Sigmoid colon (tissue), 4 donors: ENCODE results near the gene HIBCH.

Experiments used
- EP300 ChIP-seq, 4 donors: sonication (generic); formaldehyde crosslinking; IDR thresholded peaks; one replicate each; pipeline ENCODE4 v1.6.1; 2017; ENCODE audit warnings: antibody characterized with exemption in 4 of 4
- POLR2A ChIP-seq, 2 donors: fragments of 450-650 bp; IDR thresholded peaks; one replicate each; pipeline ENCODE4 v1.6.1; 2016; ENCODE audit warnings: antibody characterized with exemption in 2 of 2, mild to moderate bottlenecking in 2 of 2, moderate library complexity in 2 of 2
- TF ChIP-seq, protein P1 (sequence below), 4 experiments: fragments of 450-650 bp in 3 of 4; fragments of 200-600 bp in 1 of 4; IDR thresholded peaks; one replicate each; pipeline ENCODE4 v1.5.1; 2016 to 2019; ENCODE audit warnings: antibody characterized with exemption in 4 of 4, mild to moderate bottlenecking in 3 of 4, moderate library complexity in 2 of 4

DNA sequence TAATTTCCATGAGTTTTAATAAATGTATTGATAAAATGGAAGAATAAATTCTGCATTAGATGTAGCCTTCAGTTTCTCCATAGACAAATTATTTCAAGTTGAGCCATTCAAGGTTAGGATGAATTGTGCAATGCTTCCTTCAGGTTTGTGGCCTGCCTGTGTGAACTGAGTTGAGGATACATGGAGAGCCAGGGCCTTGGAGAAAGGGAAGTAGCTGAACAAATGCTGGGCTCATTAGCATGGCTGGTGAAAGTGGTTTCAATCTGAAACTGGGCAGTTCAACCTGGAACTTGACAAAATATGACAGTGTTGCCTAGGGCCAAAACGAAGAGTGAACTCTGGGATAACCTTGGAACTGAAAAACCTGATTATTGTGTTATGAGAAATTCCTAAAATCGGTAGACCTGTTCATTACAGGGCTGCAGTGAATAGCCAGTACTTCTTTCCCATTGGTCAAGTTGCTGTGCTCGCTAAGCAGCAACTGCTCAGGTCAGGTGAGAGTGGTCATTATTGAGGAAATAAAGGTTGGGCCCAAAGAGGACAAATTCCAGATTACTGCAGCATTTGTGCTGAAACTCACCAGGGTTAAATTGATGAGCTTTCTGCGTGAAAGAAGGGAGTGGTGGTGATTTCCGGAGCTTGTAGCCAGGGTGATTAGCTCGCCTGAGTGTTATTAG is 36.5 kb upstream of the HIBCH start:
- TF ChIP-seq, protein P1, sequence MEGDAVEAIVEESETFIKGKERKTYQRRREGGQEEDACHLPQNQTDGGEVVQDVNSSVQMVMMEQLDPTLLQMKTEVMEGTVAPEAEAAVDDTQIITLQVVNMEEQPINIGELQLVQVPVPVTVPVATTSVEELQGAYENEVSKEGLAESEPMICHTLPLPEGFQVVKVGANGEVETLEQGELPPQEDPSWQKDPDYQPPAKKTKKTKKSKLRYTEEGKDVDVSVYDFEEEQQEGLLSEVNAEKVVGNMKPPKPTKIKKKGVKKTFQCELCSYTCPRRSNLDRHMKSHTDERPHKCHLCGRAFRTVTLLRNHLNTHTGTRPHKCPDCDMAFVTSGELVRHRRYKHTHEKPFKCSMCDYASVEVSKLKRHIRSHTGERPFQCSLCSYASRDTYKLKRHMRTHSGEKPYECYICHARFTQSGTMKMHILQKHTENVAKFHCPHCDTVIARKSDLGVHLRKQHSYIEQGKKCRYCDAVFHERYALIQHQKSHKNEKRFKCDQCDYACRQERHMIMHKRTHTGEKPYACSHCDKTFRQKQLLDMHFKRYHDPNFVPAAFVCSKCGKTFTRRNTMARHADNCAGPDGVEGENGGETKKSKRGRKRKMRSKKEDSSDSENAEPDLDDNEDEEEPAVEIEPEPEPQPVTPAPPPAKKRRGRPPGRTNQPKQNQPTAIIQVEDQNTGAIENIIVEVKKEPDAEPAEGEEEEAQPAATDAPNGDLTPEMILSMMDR (IDR thresholded peaks at IDR 0.05), result no peak
- TF ChIP-seq EP300 (IDR thresholded peaks at IDR 0.05) (no peak), POLR2A (IDR thresholded peaks at IDR 0.05) (no peak)
